ENCODE data around the gene CD226. TPM values are rescaled to one million over a fixed set of nuclear protein-coding genes. Genes with fewer than 3 reads are reported as not detected.

The CD226 gene
- polyA plus RNA-seq, 1 experiment: 0.09 TPM

- DNase-seq (ENCODE audit: low read depth, low spot score): no peak
- Histone ChIP-seq H3K9me3 (ENCODE audit: control insufficient read depth, insufficient read depth, low read length) (no peaks in the 10 kb centered on the region; the same call in 1 of the 2 replicates), H3K4me3 (ENCODE audit: low read depth, low read length) (no peak overlapping the region), H3K27ac (ENCODE audit: low read depth, low read length) (no peak overlapping the region), H3K27me3 (ENCODE audit: control insufficient read depth, insufficient read depth, low read length) (no peaks in the 10 kb centered on the region)
- ChIA-PET POLR2A (no interaction called here), CTCF (no interaction called here)
- no peak for TF ChIP-seq CTCF (IDR thresholded peaks at IDR 0.05; ENCODE audit: low read depth, low read length)
Observed at GRCh38 chr18:69953191-69953590, 5.5 kb upstream of the CD226 start.

- Histone ChIP-seq H3K9me3 (ENCODE audit: control insufficient read depth, insufficient read depth, low read length) (no peaks in the 10 kb centered on the region; the same call in 1 of the 2 replicates), H3K27me3 (ENCODE audit: control insufficient read depth, insufficient read depth, low read length) (no peaks in the 10 kb centered on the region), H3K4me3 (ENCODE audit: low read depth, low read length) (no peak overlapping the region), H3K27ac (ENCODE audit: low read depth, low read length) (no peak overlapping the region)
- ChIA-PET POLR2A (no interaction called here), CTCF (no interaction called here)
- DNase-seq (ENCODE audit: low read depth, low spot score): no peak
- no peak for TF ChIP-seq CTCF (IDR thresholded peaks at IDR 0.05; ENCODE audit: low read depth, low read length)
Observed at GRCh38 chr18:69951182-69951581, 3.5 kb upstream of the CD226 start.

GRCh38 chr18:69949538-69949936, 1.9 kb upstream of the CD226 start:
- no peak for TF ChIP-seq CTCF (IDR thresholded peaks at IDR 0.05; ENCODE audit: low read depth, low read length)

GRCh38 chr18:69948919-69949537, 1.4 kb upstream of the CD226 start:
- Histone ChIP-seq H3K4me3 (ENCODE audit: low read depth, low read length) (no peak overlapping the region), H3K9me3 (ENCODE audit: control insufficient read depth, insufficient read depth, low read length) (no peaks in the 10 kb centered on the region), H3K27ac (ENCODE audit: low read depth, low read length) (no peak overlapping the region), H3K27me3 (ENCODE audit: control insufficient read depth, insufficient read depth, low read length) (no peaks in the 10 kb centered on the region)
- no peak for DNase-seq (ENCODE audit: low read depth, low spot score)
- ChIA-PET CTCF (no interaction called here), POLR2A (no interaction called here)
- TF ChIP-seq CTCF (IDR thresholded peaks at IDR 0.05; ENCODE audit: low read depth, low read length): no peak

More at GRCh38 chr18:69949538-69949936, 1.9 kb upstream of the CD226 start:
- CTCF ChIA-PET: no interaction called here
- no peak for DNase-seq (ENCODE audit: low read depth, low spot score)
- H3K4me3 ChIP-seq (ENCODE audit: low read depth, low read length): no peak overlapping the region
- H3K27me3 ChIP-seq (ENCODE audit: control insufficient read depth, insufficient read depth, low read length): no peaks in the 10 kb centered on the region
- H3K27ac ChIP-seq (ENCODE audit: low read depth, low read length): no peak overlapping the region
- no peaks in the 10 kb centered on the region for H3K9me3 ChIP-seq (ENCODE audit: control insufficient read depth, insufficient read depth, low read length)
- POLR2A ChIA-PET: no interaction called here

- Histone ChIP-seq H3K27ac (ENCODE audit: low read depth, low read length) (no peak overlapping the region), H3K27me3 (ENCODE audit: control insufficient read depth, insufficient read depth, low read length) (no peaks in the 10 kb centered on the region), H3K4me3 (ENCODE audit: low read depth, low read length) (no peak overlapping the region), H3K9me3 (ENCODE audit: control insufficient read depth, insufficient read depth, low read length) (no peaks in the 10 kb centered on the region)
- no peak for DNase-seq (ENCODE audit: low read depth, low spot score)
- ChIA-PET POLR2A (no interaction called here), CTCF (no interaction called here)
- TF ChIP-seq CTCF (IDR thresholded peaks at IDR 0.05; ENCODE audit: low read depth, low read length): no peak
Observed at GRCh38 chr18:69948256-69948655, 583 bp upstream of the CD226 start.
